PFSK-1 (cell line): ENCODE measurements around the gene TEX22.

ENCODE experiments used
- FOXP2 ChIP-seq: optimal IDR thresholded peaks from 2 replicates; pipeline ENCODE3; 2011; ENCODE audit warnings: borderline replicate concordance, control low read depth, inconsistent platforms; ENCODE audit not compliant: insufficient read depth; ENCODE audit errors: extremely low read length, extremely low read depth
- POLR2AphosphoS5 ChIP-seq: IDR thresholded peaks from 2 replicates; pipeline ENCODE4 v1.6.1; 2012; ENCODE audit warnings: low read depth, mild to moderate bottlenecking, control low read depth, low read length, moderate library complexity
- REST ChIP-seq, 2 experiments: IDR thresholded peaks; 2 replicates each; pipeline versions ENCODE4 v1.6.1 to v1.8.0; 2011 to 2012; ENCODE audit warnings: low read depth in 2 of 2, low read length in 2 of 2, control low read depth in 1 of 2, inconsistent platforms in 1 of 2, mild to moderate bottlenecking in 1 of 2, moderate library complexity in 1 of 2; ENCODE audit not compliant: insufficient read depth in 1 of 2
- SIN3A ChIP-seq: IDR thresholded peaks from 2 replicates; pipeline ENCODE4 v1.6.1; 2012; ENCODE audit warnings: mild to moderate bottlenecking, low read length, moderate library complexity, borderline replicate concordance; ENCODE audit not compliant: insufficient read depth
- TAF1 ChIP-seq: IDR thresholded peaks from 2 replicates; pipeline ENCODE4 v1.6.1; 2012; ENCODE audit warnings: low read length, control low read depth, borderline replicate concordance; ENCODE audit not compliant: insufficient read depth

The TEX22 gene

DNA sequence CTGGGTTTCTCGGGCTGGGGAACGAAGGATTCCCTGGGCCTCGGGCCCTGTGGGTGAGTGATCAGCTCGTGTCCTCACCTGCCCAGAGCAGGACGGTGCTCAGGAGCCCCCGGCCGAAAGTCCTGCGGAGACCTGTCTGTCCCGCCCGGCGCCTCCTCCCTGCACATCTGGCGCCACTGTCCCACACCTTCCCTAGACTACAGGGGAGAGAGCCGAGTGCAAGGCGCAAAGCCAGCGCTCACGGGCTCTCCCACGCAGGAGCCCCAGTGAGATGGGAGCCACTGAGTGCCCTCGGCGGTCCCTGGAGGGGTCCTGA lies 13.1 kb upstream of the TEX22 start:
- TF ChIP-seq TAF1 (no peak), REST (IDR thresholded peaks at IDR 0.05; ENCODE audit: insufficient read depth in 1 of 2, low read depth in 2 of 2, low read length in 2 of 2) (no peak), POLR2AphosphoS5 (no peak), SIN3A (no peak), FOXP2 (no peak)

DNA sequence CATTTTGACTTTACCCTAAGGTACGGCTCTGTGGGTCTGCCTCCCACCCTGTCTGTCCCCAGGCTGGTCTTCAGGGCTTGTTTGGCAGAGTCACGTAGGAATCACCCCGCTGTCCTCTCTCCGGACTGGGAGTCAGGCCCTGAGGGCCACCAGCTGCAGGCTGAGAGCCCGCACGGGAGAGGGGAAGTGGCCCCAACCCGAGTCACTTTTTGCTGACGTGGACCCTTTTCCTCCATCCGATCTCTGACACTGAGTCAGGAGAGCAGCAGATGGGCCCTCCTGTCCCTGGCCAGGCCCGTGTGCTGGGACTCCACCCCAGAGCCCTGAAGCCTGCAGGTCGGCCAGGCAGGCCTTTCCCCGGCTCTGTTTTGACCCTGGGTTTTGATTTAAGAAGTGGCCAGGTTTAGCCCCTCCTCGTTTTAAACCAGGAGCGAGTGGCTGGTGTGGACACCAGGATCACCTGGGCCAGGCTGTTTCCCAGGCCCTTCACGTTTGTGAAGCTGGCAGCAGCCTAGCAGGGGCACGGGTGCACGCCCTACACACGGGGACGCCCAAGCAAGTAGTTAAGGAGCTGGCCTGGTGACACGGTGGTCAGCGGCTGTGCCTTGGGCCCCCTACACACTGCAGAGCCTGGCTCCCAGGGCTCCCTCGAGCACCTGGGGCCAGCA lies 12.5 kb upstream of the TEX22 start:
- no peak for TF ChIP-seq REST (IDR thresholded peaks at IDR 0.05; ENCODE audit: insufficient read depth in 1 of 2, low read depth in 2 of 2, low read length in 2 of 2)
- TF ChIP-seq SIN3A = no peak
- TF ChIP-seq POLR2AphosphoS5 = no peak
- no peak for TF ChIP-seq FOXP2
- TF ChIP-seq TAF1 = no peak

GRCh38 chr14:105386581-105387529 lies 11.5 kb upstream of the TEX22 start:
- TF ChIP-seq FOXP2 (no peak), SIN3A (no peak), REST (IDR thresholded peaks at IDR 0.05; ENCODE audit: insufficient read depth in 1 of 2, low read depth in 2 of 2, low read length in 2 of 2) (no peak), TAF1 (no peak), POLR2AphosphoS5 (no peak)

DNA sequence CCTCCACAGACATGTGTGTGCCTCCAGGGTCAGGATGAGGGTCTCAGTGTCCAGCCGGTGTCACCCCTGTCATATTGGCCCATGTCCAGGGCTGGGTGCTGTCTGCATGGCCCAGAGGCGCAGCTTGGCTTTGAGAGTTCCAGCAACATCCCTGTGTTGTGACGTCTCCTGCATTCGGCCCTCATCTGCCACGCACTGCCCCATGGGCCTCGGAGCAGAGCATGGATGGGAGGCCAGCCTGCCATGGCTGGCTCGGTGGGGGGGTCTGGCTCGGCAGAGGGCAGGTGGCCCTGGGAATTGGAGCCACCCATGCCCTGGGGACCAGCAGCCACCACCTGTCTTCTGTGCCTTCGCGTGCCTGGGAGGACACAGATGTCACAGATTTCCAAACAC lies 10.8 kb upstream of the TEX22 start:
- TF ChIP-seq POLR2AphosphoS5 (no peak), FOXP2 (no peak), REST (IDR thresholded peaks at IDR 0.05; ENCODE audit: insufficient read depth in 1 of 2, low read depth in 2 of 2, low read length in 2 of 2) (no peak), SIN3A (no peak), TAF1 (no peak)
